ENCODE measurements around the gene SP110.

DNA sequence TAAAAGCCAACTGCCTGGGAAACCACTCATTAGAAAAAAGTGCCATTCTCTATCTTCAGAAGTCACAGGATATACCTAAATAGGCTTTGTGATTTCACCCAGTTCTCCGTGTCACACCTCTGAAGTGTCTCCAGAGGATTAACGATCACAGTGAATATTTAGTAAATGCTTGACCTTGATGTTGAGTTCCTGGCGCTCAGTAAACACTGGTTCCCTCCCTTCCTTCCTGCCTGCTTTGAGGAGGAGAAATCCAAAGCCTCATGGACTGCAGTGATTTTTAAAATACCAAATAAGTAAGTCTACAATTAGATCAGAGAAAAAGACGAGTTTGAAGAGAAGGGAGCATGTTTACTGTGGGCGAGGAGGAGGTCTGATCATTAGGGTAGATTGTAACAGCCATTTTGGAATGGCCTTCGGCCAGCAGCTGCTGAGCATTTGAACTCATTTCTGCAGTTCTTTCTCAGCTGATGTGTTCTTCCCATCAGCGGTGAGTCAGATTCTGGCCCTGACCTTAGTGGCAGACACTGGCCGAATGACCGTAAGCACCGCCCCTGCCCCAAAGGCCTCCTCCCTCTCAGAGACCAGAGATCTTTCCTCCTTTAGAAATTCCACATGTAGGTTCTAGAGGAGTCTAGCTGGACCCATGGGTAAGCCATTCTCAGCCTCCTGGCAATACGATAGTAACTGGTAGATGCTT is 89.0 kb downstream of the SP110 start:
- TF ChIP-seq, protein P1, sequence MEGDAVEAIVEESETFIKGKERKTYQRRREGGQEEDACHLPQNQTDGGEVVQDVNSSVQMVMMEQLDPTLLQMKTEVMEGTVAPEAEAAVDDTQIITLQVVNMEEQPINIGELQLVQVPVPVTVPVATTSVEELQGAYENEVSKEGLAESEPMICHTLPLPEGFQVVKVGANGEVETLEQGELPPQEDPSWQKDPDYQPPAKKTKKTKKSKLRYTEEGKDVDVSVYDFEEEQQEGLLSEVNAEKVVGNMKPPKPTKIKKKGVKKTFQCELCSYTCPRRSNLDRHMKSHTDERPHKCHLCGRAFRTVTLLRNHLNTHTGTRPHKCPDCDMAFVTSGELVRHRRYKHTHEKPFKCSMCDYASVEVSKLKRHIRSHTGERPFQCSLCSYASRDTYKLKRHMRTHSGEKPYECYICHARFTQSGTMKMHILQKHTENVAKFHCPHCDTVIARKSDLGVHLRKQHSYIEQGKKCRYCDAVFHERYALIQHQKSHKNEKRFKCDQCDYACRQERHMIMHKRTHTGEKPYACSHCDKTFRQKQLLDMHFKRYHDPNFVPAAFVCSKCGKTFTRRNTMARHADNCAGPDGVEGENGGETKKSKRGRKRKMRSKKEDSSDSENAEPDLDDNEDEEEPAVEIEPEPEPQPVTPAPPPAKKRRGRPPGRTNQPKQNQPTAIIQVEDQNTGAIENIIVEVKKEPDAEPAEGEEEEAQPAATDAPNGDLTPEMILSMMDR (IDR thresholded peaks at IDR 0.05) = no peak
- TF ChIP-seq EP300 (IDR thresholded peaks at IDR 0.05) (peak in 1 of 4 donors; percentile 24), POLR2A (IDR thresholded peaks at IDR 0.05) (no peak)

Data from upper lobe of left lung (tissue), 4 donors.